Keratinocyte (primary cell): Measurements from ENCODE around the gene MS4A8. TPM values are rescaled to one million over a fixed set of nuclear protein-coding genes. Genes with fewer than 3 reads are reported as not detected.

Experiments used
- DNase-seq: peaks from one replicate; pipeline ENCODE4 v3.0.0-alpha.2; 2011; ENCODE audit warnings: low read depth, missing footprints, low spot score
- FAIRE-seq: peaks from 2 replicates; lab custom pipeline; 2011; peaks lifted over from hg19 to GRCh38; lab: Jason Lieb, UNC
- H2AFZ ChIP-seq: 2 replicates; pipeline ENCODE4 v1.6.0; 2012; ENCODE audit warnings: low read length, control low read depth, inconsistent platforms; ENCODE audit not compliant: control insufficient read depth
- H3K27ac ChIP-seq: 2 replicates; pipeline ENCODE4 v1.5.1; 2011; ENCODE audit warnings: low read length; ENCODE audit not compliant: control insufficient read depth, insufficient read depth
- H3K27me3 ChIP-seq: 3 replicates; pipeline ENCODE4 v1.6.0; 2011; ENCODE audit warnings: low read length; ENCODE audit not compliant: control insufficient read depth, insufficient read depth; ENCODE audit errors: extremely low read depth
- H3K36me3 ChIP-seq, 2 experiments: 2 replicates in 1 of 2; 3 replicates in 1 of 2; pipeline ENCODE4 v1.5.1; 2011; ENCODE audit warnings: low read length in 2 of 2, mild to moderate bottlenecking in 1 of 2; ENCODE audit not compliant: control insufficient read depth in 2 of 2, insufficient read depth in 2 of 2; ENCODE audit errors: extremely low read depth in 1 of 2
- H3K4me1 ChIP-seq: 3 replicates; pipeline ENCODE4 v1.5.1; 2011; ENCODE audit warnings: low read length; ENCODE audit not compliant: control insufficient read depth, insufficient read depth; ENCODE audit errors: extremely low read depth
- H3K4me2 ChIP-seq: 3 replicates; pipeline ENCODE4 v1.6.0; 2011; ENCODE audit warnings: low read depth, low read length; ENCODE audit not compliant: control insufficient read depth, insufficient read depth; ENCODE audit errors: extremely low read depth
- H3K4me3 ChIP-seq, 3 experiments: fragments of 200-600 bp in 1 of 3; sonication (generic) in 1 of 3; 2 replicates in 2 of 3; 3 replicates in 1 of 3; pipeline ENCODE4 v1.5.1; 2011 to 2016; ENCODE audit warnings: low read length in 3 of 3, mild to moderate bottlenecking in 3 of 3, control low read depth in 2 of 3, inconsistent platforms in 1 of 3, low read depth in 1 of 3, mixed read lengths in 1 of 3, mixed run types in 1 of 3, moderate library complexity in 1 of 3; ENCODE audit not compliant: control insufficient read depth in 2 of 3, insufficient read depth in 2 of 3; ENCODE audit errors: extremely low read depth in 1 of 3
- H3K79me2 ChIP-seq: 2 replicates; pipeline ENCODE4 v1.6.0; 2012; ENCODE audit warnings: low read length; ENCODE audit not compliant: control insufficient read depth, insufficient read depth
- H3K9ac ChIP-seq: 3 replicates; pipeline ENCODE4 v1.6.0; 2011; ENCODE audit warnings: low read length; ENCODE audit not compliant: control insufficient read depth, insufficient read depth; ENCODE audit errors: extremely low read depth
- H3K9me1 ChIP-seq: 3 replicates; pipeline ENCODE4 v1.6.0; 2011; ENCODE audit warnings: low read length; ENCODE audit not compliant: control insufficient read depth, insufficient read depth; ENCODE audit errors: extremely low read depth
- H3K9me3 ChIP-seq: 2 replicates; pipeline ENCODE4 v1.5.1; 2012; ENCODE audit warnings: low read depth, low read length; ENCODE audit not compliant: control insufficient read depth
- H4K20me1 ChIP-seq: 3 replicates; pipeline ENCODE4 v1.6.0; 2011; ENCODE audit warnings: low read length; ENCODE audit not compliant: control insufficient read depth, insufficient read depth; ENCODE audit errors: extremely low read depth
- EZH2 ChIP-seq: IDR thresholded peaks from one replicate; pipeline ENCODE4 v1.6.1; 2012; ENCODE audit warnings: inconsistent platforms, mild to moderate bottlenecking, low read length, moderate library complexity
- dilution Hi-C: fragments of 300-500 bp; cut with MboI; formaldehyde crosslinking; loops from one replicate; pipeline ENCODE4 v1.7.0; 2020; ENCODE audit warnings: low sequenced_read_pairs; ENCODE audit not compliant: extremely low pct_ligation_motif_present
- polyA plus RNA-seq, 5 experiments: library from polyadenylated mRNA; depleted of rRNA in 3 of 5; stranded (reverse) in 3 of 5; stranded (forward) in 1 of 5; unstranded in 1 of 5; fragments of >200 nt; gene quantifications; 1 replicate in 1 of 5; 2 replicates in 3 of 5; 3 replicates in 1 of 5; pipeline versions ENCODE4 v1.2.1 to v1.2.3, GENCODE V29; 2011 to 2012; ENCODE audit warnings: missing spikeins in 2 of 5, low read depth in 1 of 5, low replicate concordance in 1 of 5
- TF ChIP-seq, protein P1 (sequence below), 3 experiments: IDR thresholded peaks in 1 of 3; conservative IDR thresholded peaks in 1 of 3; optimal IDR thresholded peaks in 1 of 3; 2 replicates in 2 of 3; 3 replicates in 1 of 3; pipeline versions ENCODE3 to v1.5.1; 2011; ENCODE audit warnings: low read length in 3 of 3, mild to moderate bottlenecking in 3 of 3, moderate library complexity in 2 of 3, control low read depth in 1 of 3, inconsistent platforms in 1 of 3; ENCODE audit not compliant: insufficient read depth in 2 of 3; ENCODE audit errors: extremely low read depth in 1 of 3

MS4A8 gene
- polyA plus RNA-seq, 1 donor (not counting 4 experiments of a cell fraction or from before 2014, with no cell fraction given): not detected

DNA sequence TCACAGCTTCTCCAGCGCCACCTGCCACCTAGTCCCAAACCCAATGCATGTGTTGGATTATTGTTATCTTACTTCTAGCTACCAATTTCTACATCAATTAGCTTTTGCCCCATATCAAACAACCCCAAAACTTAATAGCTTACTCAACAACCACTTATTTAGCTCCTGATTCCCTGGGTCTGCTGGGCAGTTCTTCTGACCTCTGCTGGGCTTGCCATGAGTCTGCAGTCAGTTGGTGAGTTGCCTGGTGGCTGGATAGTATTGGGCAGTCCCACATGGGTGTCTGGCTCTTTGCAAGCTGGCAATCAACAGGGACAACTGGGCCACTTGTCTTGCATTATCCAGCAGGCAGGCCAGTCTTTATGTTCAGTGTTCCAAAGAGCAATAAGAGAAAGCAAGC, 43.6 kb downstream of the MS4A8 start:
- dilution Hi-C loops: no loop called here
- no peak for DNase-seq
- no peak for TF ChIP-seq EZH2
- TF ChIP-seq, protein P1, sequence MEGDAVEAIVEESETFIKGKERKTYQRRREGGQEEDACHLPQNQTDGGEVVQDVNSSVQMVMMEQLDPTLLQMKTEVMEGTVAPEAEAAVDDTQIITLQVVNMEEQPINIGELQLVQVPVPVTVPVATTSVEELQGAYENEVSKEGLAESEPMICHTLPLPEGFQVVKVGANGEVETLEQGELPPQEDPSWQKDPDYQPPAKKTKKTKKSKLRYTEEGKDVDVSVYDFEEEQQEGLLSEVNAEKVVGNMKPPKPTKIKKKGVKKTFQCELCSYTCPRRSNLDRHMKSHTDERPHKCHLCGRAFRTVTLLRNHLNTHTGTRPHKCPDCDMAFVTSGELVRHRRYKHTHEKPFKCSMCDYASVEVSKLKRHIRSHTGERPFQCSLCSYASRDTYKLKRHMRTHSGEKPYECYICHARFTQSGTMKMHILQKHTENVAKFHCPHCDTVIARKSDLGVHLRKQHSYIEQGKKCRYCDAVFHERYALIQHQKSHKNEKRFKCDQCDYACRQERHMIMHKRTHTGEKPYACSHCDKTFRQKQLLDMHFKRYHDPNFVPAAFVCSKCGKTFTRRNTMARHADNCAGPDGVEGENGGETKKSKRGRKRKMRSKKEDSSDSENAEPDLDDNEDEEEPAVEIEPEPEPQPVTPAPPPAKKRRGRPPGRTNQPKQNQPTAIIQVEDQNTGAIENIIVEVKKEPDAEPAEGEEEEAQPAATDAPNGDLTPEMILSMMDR (optimal IDR thresholded peaks at IDR 0.05 in 1 of 3, IDR thresholded peaks at IDR 0.05 in 1 of 3, conservative IDR thresholded peaks at IDR 0.05 in 1 of 3; ENCODE audit: extremely low read depth in 1 of 3, insufficient read depth in 2 of 3, low read length in 3 of 3): no peak
- H3K27ac ChIP-seq: no peak overlapping the region
- no peak overlapping the region for H3K4me2 ChIP-seq
- H4K20me1 ChIP-seq: no peaks in the 10 kb centered on the region
- no peak overlapping the region for H2AFZ ChIP-seq
- H3K9me3 ChIP-seq: peaks cover 5% of the 10 kb centered on the region
- no peaks in the 10 kb centered on the region for H3K79me2 ChIP-seq
- FAIRE-seq: no peak
- H3K4me3 ChIP-seq: no peak overlapping the region
- no peaks in the 10 kb centered on the region for H3K36me3 ChIP-seq
- no peaks in the 10 kb centered on the region for H3K9me1 ChIP-seq
- no peak overlapping the region for H3K9ac ChIP-seq
- no peaks in the 10 kb centered on the region for H3K4me1 ChIP-seq
- H3K27me3 ChIP-seq: no peaks in the 10 kb centered on the region

DNA sequence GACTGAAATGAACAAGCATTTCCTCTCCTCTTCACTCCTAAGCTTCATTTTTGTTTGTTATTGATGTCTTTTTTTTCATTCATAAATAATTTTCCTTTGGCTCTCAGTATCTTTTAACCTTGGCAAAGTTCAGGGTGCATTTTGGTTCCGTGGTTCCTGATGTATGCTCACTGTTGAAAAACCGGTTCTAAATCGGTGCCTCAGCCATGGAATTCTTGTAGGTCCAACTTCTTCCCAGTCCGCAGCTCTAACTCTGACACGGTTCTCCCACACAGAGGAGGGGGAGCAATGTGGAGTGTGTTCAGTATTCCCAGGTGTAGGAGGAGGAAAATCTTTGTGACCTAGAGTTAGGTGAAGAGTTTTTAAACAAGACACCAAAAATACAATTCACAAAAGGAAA, 44.7 kb downstream of the MS4A8 start:
- Histone ChIP-seq H3K36me3 (no peaks in the 10 kb centered on the region), H4K20me1 (no peaks in the 10 kb centered on the region), H3K4me3 (no peak overlapping the region), H3K9ac (no peak overlapping the region), H3K4me1 (no peaks in the 10 kb centered on the region), H3K79me2 (no peaks in the 10 kb centered on the region), H3K27me3 (no peaks in the 10 kb centered on the region), H3K4me2 (no peak overlapping the region), H3K27ac (no peak overlapping the region), H3K9me3 (peaks cover 5% of the 10 kb centered on the region), H3K9me1 (no peaks in the 10 kb centered on the region), H2AFZ (no peak overlapping the region)
- TF ChIP-seq, protein P1 (optimal IDR thresholded peaks at IDR 0.05 in 1 of 3, IDR thresholded peaks at IDR 0.05 in 1 of 3, conservative IDR thresholded peaks at IDR 0.05 in 1 of 3; ENCODE audit: extremely low read depth in 1 of 3, insufficient read depth in 2 of 3, low read length in 3 of 3): no peak
- TF ChIP-seq EZH2: no peak
- DNase-seq (no peak), FAIRE-seq (no peak)
- dilution Hi-C loops: no loop called here
